ENCODE measurements around the gene TRERF1. TPM values are rescaled to one million over a fixed set of nuclear protein-coding genes. Genes with fewer than 3 reads are reported as not detected.
"Not testable (repeated sequence)": the region's sequence is repeated elsewhere in the genome, so short reads cannot be mapped to it uniquely, and the experiment has no call there.

The TRERF1 gene
- polyA plus RNA-seq, 1 donor: 5.1 TPM

GRCh38 chr6:42195415-42195814 lies 256.3 kb downstream of the TRERF1 start:
- Histone ChIP-seq H3K4me3 (ENCODE audit: low read length) (no peak overlapping the region), H3K4me1 (ENCODE audit: control insufficient read depth, insufficient read depth, low read length) (peaks cover 13% of the 10 kb centered on the region), H3K36me3 (ENCODE audit: control insufficient read depth, insufficient read depth, low read length) (no peaks in the 10 kb centered on the region), H3K27me3 (ENCODE audit: control insufficient read depth, insufficient read depth, low read length) (no peaks in the 10 kb centered on the region), H3K27ac (ENCODE audit: low read length) (no peak overlapping the region), H3K9me3 (ENCODE audit: control insufficient read depth, low read depth, low read length) (no peaks in the 10 kb centered on the region)
- peak in 1 of 2 donors; percentile 51 for DNase-seq
- no CpG with 5 or more reads among the region's 4 CpGs for WGBS (ENCODE audit: insufficient coverage, low lambda C conversion rate)

- WGBS (ENCODE audit: insufficient coverage, low lambda C conversion rate): 80% methylated on average over 2 of the region's 5 CpGs
- Histone ChIP-seq H3K36me3 (ENCODE audit: control insufficient read depth, insufficient read depth, low read length) (no peaks in the 10 kb centered on the region), H3K9me3 (ENCODE audit: control insufficient read depth, low read depth, low read length) (no peaks in the 10 kb centered on the region), H3K4me1 (ENCODE audit: control insufficient read depth, insufficient read depth, low read length) (peaks cover 9% of the 10 kb centered on the region), H3K27ac (ENCODE audit: low read length) (no peak overlapping the region), H3K4me3 (ENCODE audit: low read length) (no peak overlapping the region), H3K27me3 (ENCODE audit: control insufficient read depth, insufficient read depth, low read length) (no peaks in the 10 kb centered on the region)
- no peak for DNase-seq
Measured at GRCh38 chr6:42194056-42194455, 257.7 kb downstream of the TRERF1 start.

GRCh38 chr6:42193491-42193894 lies 258.2 kb downstream of the TRERF1 start:
- no peaks in the 10 kb centered on the region for H3K27me3 ChIP-seq (ENCODE audit: control insufficient read depth, insufficient read depth, low read length)
- DNase-seq: no peak
- H3K4me3 ChIP-seq (ENCODE audit: low read length): no peak overlapping the region
- H3K36me3 ChIP-seq (ENCODE audit: control insufficient read depth, insufficient read depth, low read length): no peaks in the 10 kb centered on the region
- no peaks in the 10 kb centered on the region for H3K9me3 ChIP-seq (ENCODE audit: control insufficient read depth, low read depth, low read length)
- peaks cover 9% of the 10 kb centered on the region for H3K4me1 ChIP-seq (ENCODE audit: control insufficient read depth, insufficient read depth, low read length)
- no peak overlapping the region for H3K27ac ChIP-seq (ENCODE audit: low read length)
- WGBS (ENCODE audit: insufficient coverage, low lambda C conversion rate): no CpG with 5 or more reads among the region's 8 CpGs

- H3K36me3 ChIP-seq (ENCODE audit: control insufficient read depth, insufficient read depth, low read length); H3K4me3 ChIP-seq (ENCODE audit: low read length); H3K27ac ChIP-seq (ENCODE audit: low read length); H3K4me1 ChIP-seq (ENCODE audit: control insufficient read depth, insufficient read depth, low read length); H3K9me3 ChIP-seq (ENCODE audit: control insufficient read depth, low read depth, low read length); DNase-seq; H3K27me3 ChIP-seq (ENCODE audit: control insufficient read depth, insufficient read depth, low read length): not testable (repeated sequence)
- no CpG with 5 or more reads among the region's 5 CpGs for WGBS (ENCODE audit: insufficient coverage, low lambda C conversion rate)
Measured at GRCh38 chr6:42192385-42192784, 259.3 kb downstream of the TRERF1 start.

GRCh38 chr6:42190554-42191183 lies 261.1 kb downstream of the TRERF1 start:
- no CpG with 5 or more reads among the region's 5 CpGs for WGBS (ENCODE audit: insufficient coverage, low lambda C conversion rate)
- H3K27me3 ChIP-seq (ENCODE audit: control insufficient read depth, insufficient read depth, low read length): no peaks in the 10 kb centered on the region
- no peak overlapping the region for H3K4me3 ChIP-seq (ENCODE audit: low read length)
- H3K9me3 ChIP-seq (ENCODE audit: control insufficient read depth, low read depth, low read length): no peaks in the 10 kb centered on the region
- DNase-seq: no peak
- H3K27ac ChIP-seq (ENCODE audit: low read length): no peak overlapping the region
- no peaks in the 10 kb centered on the region for H3K36me3 ChIP-seq (ENCODE audit: control insufficient read depth, insufficient read depth, low read length)
- H3K4me1 ChIP-seq (ENCODE audit: control insufficient read depth, insufficient read depth, low read length): peaks cover 5% of the 10 kb centered on the region

GRCh38 chr6:42188406-42188805 lies 263.3 kb downstream of the TRERF1 start:
- no peak for DNase-seq
- Histone ChIP-seq H3K27me3 (ENCODE audit: control insufficient read depth, insufficient read depth, low read length) (no peaks in the 10 kb centered on the region), H3K9me3 (ENCODE audit: control insufficient read depth, low read depth, low read length) (no peaks in the 10 kb centered on the region), H3K27ac (ENCODE audit: low read length) (no peak overlapping the region), H3K36me3 (ENCODE audit: control insufficient read depth, insufficient read depth, low read length) (no peaks in the 10 kb centered on the region), H3K4me1 (ENCODE audit: control insufficient read depth, insufficient read depth, low read length) (no peaks in the 10 kb centered on the region), H3K4me3 (ENCODE audit: low read length) (no peak overlapping the region)
- WGBS (ENCODE audit: insufficient coverage, low lambda C conversion rate): no CpG with 5 or more reads among the region's 6 CpGs

GRCh38 chr6:42185597-42185996 lies 266.1 kb downstream of the TRERF1 start:
- no peak overlapping the region for H3K4me3 ChIP-seq (ENCODE audit: low read length)
- no peaks in the 10 kb centered on the region for H3K4me1 ChIP-seq (ENCODE audit: control insufficient read depth, insufficient read depth, low read length)
- no peaks in the 10 kb centered on the region for H3K9me3 ChIP-seq (ENCODE audit: control insufficient read depth, low read depth, low read length)
- no peaks in the 10 kb centered on the region for H3K36me3 ChIP-seq (ENCODE audit: control insufficient read depth, insufficient read depth, low read length)
- WGBS (ENCODE audit: insufficient coverage, low lambda C conversion rate): no CpG with 5 or more reads among the region's 10 CpGs
- no peaks in the 10 kb centered on the region for H3K27me3 ChIP-seq (ENCODE audit: control insufficient read depth, insufficient read depth, low read length)
- H3K27ac ChIP-seq (ENCODE audit: low read length): no peak overlapping the region
- DNase-seq: no peak

- no peak overlapping the region for H3K4me3 ChIP-seq (ENCODE audit: low read length)
- H3K36me3 ChIP-seq (ENCODE audit: control insufficient read depth, insufficient read depth, low read length): no peaks in the 10 kb centered on the region
- H3K27ac ChIP-seq (ENCODE audit: low read length): no peak overlapping the region
- no peaks in the 10 kb centered on the region for H3K4me1 ChIP-seq (ENCODE audit: control insufficient read depth, insufficient read depth, low read length)
- H3K9me3 ChIP-seq (ENCODE audit: control insufficient read depth, low read depth, low read length): no peaks in the 10 kb centered on the region
- no peak for DNase-seq
- WGBS (ENCODE audit: insufficient coverage, low lambda C conversion rate): no CpG with 5 or more reads among the region's 4 CpGs
- no peaks in the 10 kb centered on the region for H3K27me3 ChIP-seq (ENCODE audit: control insufficient read depth, insufficient read depth, low read length)
Measured at GRCh38 chr6:42184475-42184874, 267.3 kb downstream of the TRERF1 start.

GRCh38 chr6:42182101-42182500 lies 269.6 kb downstream of the TRERF1 start:
- no peaks in the 10 kb centered on the region for H3K27me3 ChIP-seq (ENCODE audit: control insufficient read depth, insufficient read depth, low read length)
- no peaks in the 10 kb centered on the region for H3K9me3 ChIP-seq (ENCODE audit: control insufficient read depth, low read depth, low read length)
- H3K4me3 ChIP-seq (ENCODE audit: low read length): no peak overlapping the region
- H3K36me3 ChIP-seq (ENCODE audit: control insufficient read depth, insufficient read depth, low read length): no peaks in the 10 kb centered on the region
- peaks cover 5% of the 10 kb centered on the region for H3K4me1 ChIP-seq (ENCODE audit: control insufficient read depth, insufficient read depth, low read length)
- DNase-seq: no peak
- H3K27ac ChIP-seq (ENCODE audit: low read length): no peak overlapping the region
- WGBS (ENCODE audit: insufficient coverage, low lambda C conversion rate): no CpG with 5 or more reads among the region's 5 CpGs

- Histone ChIP-seq H3K27me3 (ENCODE audit: control insufficient read depth, insufficient read depth, low read length) (no peaks in the 10 kb centered on the region), H3K4me3 (ENCODE audit: low read length) (no peak overlapping the region), H3K27ac (ENCODE audit: low read length) (no peak overlapping the region), H3K36me3 (ENCODE audit: control insufficient read depth, insufficient read depth, low read length) (no peaks in the 10 kb centered on the region), H3K4me1 (ENCODE audit: control insufficient read depth, insufficient read depth, low read length) (peaks cover 5% of the 10 kb centered on the region), H3K9me3 (ENCODE audit: control insufficient read depth, low read depth, low read length) (no peaks in the 10 kb centered on the region)
- WGBS (ENCODE audit: insufficient coverage, low lambda C conversion rate): 20% methylated on average over 1 of the region's 3 CpGs
- DNase-seq: no peak
Measured at GRCh38 chr6:42179945-42180313, 271.8 kb downstream of the TRERF1 start.

GRCh38 chr6:42179261-42179944 lies 272.3 kb downstream of the TRERF1 start:
- Histone ChIP-seq H3K9me3 (ENCODE audit: control insufficient read depth, low read depth, low read length) (no peaks in the 10 kb centered on the region), H3K27me3 (ENCODE audit: control insufficient read depth, insufficient read depth, low read length) (no peaks in the 10 kb centered on the region), H3K4me3 (ENCODE audit: low read length) (no peak overlapping the region), H3K4me1 (ENCODE audit: control insufficient read depth, insufficient read depth, low read length) (peaks cover 5% of the 10 kb centered on the region), H3K27ac (ENCODE audit: low read length) (no peak overlapping the region), H3K36me3 (ENCODE audit: control insufficient read depth, insufficient read depth, low read length) (no peaks in the 10 kb centered on the region)
- DNase-seq: no peak
- no CpG with 5 or more reads among the region's 20 CpGs for WGBS (ENCODE audit: insufficient coverage, low lambda C conversion rate)

All from large intestine (tissue), 3 donors.